HG03045 (cell line): ENCODE measurements around the gene TESK2.
"Not testable (repeated sequence)": the region's sequence is repeated elsewhere in the genome, so short reads cannot be mapped to it uniquely, and the experiment has no call there.

Source experiments
- ATAC-seq: cut with Tn5 transposase; IDR thresholded peaks from one replicate; pipeline ENCODE4 v1.9.1; 2021; ENCODE audit warnings: mild to moderate bottlenecking, moderate library complexity; ENCODE audit not compliant: unreplicated experiment

Gene TESK2

DNA sequence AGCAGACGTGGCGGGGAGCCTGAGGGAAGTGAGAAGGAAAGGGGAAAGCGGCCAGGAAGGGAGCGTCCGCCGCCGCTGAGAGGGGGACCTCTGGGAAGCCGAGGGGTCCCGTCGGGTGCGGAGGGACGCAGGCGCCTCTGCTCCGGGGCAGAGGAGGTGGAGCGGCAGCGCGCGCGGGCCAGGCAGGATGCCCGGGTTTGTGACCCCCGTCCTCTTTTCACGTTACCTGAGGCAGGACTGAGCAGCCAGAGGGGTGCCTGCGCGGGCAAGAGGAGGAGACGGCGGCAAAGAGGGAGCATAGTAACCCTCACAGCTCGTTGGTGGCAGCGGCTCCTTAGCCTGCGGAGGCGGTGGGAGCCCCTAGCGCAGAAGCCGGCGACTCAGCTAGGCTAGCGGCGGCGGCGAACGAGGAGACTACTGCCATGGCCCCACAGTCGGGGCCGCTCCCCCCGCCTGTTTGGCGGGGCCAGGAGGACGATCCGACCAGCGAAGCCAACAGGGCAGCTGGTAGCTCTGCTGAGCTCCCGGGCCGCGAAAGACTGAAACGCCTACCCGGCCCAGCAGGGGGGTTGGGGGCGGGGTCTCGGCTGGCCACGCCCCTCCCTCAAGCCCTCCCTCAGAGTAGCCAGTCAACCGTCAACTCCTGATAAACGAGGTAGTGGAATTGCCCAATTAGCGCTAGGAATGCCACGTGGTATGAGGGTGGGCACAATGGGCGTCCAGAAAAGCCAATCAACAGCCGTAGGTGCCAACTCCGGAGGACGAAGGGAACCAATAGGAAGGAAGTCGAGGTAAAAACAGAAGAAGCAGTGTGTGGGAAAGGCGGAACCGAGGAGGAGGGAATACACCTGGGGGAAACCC, at the start of gene TESK2:
Gene TESK2, minus strand, starts transcription at position 538 of the 861 bp plus-strand sequence. CDS start 33,378 bp downstream, outside the sequence.
- peak; percentile 89 for ATAC-seq

DNA sequence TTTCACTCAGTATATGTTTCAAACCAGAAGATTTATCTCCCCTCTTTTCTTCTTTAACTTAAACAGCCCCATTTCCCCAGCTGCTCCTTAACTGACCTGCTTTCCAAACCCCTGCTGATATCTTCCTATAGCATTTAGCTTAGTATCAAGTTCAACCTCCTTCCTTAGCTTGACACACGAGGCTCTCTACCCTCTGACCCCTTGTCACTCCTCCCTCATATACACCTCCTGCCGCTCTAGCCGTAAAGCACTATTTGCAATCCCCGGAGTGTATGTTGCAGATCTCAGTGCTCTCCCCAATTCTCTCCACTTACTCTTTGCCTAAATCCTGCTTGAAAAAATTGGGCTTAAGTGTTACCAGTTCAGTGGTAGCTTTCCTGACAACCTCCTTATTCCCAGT, 45.9 kb upstream of the TESK2 start:
- no peak for ATAC-seq

DNA sequence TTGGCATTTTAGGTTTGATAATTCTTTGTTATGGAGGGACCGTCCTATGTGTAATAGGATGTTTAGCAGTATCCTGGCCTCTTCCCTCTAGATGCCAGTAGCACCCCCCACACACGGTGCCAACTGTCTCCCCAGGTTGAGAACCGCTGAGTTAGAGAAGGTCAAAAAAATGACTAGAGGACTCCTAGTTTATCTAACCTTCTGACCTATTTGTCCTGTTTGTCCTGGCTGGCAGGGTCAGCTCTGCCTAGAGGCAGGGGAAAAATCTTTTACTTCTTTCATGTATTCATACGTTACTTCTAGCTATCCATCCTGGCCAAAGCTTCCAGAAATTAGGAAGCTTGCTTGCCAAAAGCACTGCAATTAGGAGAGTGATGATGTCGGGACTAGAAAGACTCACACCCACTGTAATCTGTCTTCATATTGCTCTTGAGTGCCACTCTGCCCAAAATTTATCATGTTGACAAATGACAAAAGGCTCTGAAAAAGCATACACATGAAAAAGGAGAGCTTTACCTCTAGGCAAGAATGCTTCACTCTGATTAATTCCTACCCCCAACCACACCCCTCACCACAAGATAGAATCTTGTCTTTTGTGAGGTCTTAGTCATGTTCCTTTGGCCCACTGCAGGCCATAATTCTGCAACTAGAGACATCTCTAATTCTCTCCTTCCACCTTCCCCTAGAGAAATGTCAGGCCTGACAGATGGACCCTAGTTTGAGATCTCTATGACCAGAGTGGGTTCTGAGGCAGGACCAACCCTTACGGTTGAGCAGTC, 45.2 kb upstream of the TESK2 start:
- ATAC-seq: no peak

GRCh38 chr1:45531873-45532272, 40.9 kb upstream of the TESK2 start:
- ATAC-seq: no peak

GRCh38 chr1:45530632-45531135, 39.7 kb upstream of the TESK2 start:
- ATAC-seq: no peak

DNA sequence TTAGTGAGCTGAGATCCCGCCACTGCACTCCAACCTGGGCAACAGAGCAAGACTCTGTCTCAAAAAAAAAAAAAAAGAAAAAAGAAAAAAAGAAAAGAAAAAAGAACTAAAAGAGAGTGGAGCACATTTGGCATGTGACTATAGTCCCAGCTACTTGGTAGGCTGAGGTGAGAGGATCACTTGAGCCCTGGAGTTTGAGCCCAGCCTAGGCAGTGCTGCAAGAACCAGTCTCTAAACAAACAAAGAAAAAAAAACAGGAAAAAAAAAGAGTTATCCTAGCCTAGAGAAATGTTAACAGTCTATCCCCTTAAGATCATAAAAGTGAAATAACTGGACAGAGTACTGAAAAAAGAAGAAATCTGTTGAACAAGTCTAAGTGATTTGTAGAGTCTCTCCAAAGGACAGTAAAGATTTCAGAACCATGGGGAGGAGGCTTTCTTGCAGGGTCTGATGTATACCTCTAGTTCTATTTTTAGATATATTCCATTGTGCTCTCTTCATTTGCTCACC, 35.2 kb upstream of the TESK2 start:
- no peak for ATAC-seq

GRCh38 chr1:45523975-45524374, 33.0 kb upstream of the TESK2 start:
- ATAC-seq: not testable (repeated sequence)

DNA sequence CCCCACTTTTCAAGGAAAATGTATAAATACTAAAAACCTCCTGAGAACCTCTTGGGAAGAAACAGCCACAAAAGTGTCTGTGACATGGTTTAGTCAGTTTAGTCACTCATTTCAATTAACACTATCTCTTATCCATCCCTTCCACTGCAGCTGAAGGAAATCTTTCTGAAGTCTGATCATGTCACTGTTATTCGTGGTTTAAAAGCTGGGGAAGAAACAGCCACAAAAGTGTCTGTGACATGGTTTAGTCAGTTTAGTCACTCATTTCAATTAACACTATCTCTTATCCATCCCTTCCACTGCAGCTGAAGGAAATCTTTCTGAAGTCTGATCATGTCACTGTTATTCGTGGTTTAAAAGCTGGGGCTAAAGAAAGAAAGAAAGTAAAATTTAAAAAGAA, 32.6 kb upstream of the TESK2 start:
- ATAC-seq: not testable (repeated sequence)

DNA sequence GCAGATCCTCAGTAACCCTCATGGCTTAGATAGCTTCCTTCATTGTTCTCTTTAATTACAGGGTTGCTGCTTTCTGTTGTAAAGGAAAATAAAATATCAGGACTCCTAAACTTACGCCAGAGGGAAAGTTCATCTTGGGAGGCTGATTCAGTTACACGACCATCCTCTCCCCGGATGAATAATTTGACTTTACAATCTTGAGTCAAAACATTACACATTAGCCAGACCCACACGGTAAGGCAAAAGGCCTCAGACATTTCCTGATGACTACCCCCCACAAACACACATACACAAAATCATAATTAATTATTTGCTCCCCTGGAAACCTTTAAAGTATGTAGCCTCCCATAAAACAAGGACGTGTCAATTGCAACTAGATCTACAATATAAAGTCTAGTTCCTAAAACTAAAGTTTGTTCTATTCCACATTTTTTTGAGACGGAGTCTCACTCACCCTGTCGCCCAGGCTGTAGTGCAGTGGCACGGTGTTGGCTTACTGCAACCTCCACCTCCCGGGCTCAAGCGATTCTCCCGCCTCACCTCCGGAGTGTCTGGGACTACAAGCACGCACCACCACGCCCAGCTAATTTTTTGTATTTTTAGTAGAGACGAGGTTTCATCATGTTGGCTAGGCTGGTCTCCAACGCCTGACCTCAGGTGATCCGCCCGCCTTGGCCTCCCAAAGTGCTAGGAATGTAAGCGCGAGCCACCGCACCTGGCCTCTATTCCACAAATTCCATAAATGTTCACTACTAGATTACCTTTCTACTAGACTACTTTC, 31.6 kb upstream of the TESK2 start:
- no peak for ATAC-seq

DNA sequence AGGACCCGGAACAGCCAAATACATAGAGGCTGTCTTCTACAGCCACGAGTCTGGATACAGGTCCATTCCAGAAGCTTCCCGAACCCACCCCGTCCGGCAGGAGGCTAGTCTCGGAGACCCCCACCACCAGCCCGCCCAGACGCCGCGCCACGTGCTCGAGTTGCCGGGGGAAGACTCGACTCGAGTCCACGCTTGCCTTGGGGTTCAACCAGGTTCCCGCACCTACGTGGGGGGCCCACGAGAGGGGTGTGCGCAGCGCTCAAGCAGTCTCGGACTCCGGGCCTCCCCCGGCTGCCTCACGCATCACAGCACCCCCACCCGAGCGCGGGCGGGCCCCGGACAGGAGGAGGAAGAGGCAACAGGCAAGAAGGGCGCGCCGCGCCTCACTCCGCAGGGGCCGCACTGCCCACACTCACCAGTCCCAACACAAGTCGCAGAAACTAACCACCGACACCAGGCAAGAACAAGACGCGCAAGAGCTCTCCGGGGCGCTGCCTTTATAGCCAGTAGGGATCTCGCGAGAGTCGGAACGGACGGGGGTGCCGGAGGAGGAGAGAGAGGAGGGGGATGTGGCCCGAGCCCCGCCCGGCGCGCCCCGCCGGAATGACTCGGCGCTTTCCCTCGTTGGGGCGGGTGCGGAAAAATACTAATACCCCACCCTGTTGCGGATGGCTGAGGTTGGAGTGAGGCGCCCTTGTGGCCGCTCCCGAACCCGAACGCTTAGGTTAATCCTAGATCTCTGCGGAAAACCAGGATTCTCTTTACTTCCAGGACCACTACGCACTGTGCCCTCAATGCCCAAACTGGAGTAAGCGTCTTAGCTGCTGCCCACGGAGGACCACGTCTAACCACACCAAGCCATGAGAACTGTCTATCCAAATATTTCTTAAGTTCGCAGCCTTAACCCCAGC, 30.7 kb upstream of the TESK2 start, which contains the start of gene PRDX1:
Gene PRDX1, minus strand, starts transcription at position 472 of the 911 bp plus-strand sequence. CDS start 2,841 bp downstream, outside the sequence.
- ATAC-seq: peak; percentile 80

GRCh38 chr1:45519774-45520173, 28.8 kb upstream of the TESK2 start:
- not testable (repeated sequence) for ATAC-seq

DNA sequence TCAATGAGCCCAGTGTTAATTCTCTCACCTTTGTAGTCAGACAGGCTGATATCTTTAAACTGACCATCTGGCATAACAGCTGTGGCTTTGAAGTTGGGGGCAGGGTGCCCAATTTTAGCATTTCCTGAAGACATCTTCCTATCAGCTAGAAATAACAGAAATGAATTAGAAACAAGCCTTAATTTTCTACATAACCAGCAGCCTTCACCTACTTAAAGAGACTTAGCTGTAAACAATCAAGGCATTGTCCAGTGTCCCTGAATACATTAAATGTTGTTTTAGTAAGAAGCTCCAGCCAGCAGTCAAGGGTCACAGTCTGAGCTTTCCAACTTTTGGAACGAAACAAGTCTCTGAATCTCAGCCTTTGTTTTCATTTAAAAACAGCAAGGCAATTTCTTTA, 27.9 kb upstream of the TESK2 start:
- ATAC-seq: no peak

DNA sequence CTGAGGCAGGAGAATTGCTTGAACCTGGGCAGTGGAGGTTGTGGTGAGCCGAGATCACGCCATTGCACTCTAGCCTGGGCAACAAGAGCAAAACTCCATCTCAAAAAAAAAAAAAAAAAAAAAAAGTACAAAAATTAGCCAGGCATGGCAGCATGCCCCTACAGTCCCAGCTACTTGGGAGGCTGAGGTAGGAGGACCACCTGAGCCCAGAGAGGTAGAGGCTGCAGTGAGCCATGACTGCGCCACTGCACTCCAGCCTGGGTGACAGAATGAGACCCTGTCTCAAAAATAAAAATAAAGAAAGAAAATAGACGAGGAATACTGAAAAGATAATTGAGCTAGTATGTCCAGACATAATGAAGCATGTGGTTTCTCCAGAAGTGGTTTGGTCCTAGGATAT, 27.4 kb upstream of the TESK2 start:
- ATAC-seq: not testable (repeated sequence)

DNA sequence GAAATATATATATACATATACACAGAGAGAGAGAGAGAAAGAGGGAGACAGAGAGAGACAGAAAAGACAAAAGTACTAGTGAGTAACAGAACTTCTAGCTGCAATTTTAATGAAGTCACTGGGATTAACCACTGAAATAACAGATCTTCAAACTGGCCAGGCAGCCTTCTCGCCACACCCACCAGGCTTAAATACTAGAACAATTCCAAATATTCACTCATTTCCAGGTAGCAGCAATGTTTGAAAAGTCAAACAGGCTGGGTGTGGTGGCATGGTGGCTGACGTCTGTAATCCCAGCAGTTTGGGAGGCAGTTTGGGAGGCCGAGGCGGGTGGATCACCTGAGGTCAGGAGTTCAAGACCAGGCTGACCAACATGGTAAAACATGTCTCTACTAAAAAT, 25.5 kb upstream of the TESK2 start:
- no peak for ATAC-seq

DNA sequence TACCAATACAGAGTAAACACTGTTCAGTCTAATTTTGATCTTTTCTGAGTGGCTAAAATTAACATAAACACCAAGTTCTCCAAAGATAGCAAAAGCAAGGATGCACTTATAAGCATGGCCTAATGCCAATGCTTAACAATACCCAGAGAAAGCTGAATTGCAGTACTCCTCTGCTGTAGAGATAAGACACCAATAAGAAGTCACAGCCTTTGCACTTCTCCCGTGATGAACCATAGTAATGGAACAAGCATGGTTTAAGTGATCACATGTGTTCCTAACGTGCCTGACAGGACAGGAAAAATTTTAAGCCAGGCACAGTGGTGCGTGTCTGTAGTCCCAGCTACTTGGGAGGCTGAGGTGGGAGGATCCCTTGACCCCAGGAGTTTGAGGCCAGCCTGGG, 25.1 kb upstream of the TESK2 start:
- no peak for ATAC-seq

- ATAC-seq: not testable (repeated sequence)
These were observed 22.7 kb upstream of the TESK2 start for GRCh38 chr1:45513532-45514260.

DNA sequence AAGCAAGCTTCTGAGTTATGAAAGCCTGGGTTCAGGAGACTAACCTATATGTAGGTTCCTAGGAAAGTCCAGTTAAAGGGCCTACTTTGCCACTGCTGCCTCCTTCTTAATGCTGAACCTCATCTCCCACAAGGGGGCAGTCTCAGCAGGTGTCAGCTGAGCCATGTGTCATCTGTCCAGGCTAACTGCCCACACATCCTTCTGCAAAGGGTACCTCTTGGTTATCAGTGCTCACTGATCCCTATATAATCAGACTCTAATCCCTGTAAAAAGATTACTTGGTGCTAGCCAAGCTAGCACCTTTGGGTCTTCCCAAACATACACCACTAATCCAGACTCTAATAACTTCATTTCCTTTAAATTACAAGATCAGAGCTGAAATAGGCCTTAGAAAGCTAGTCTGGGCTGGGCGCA, 21.7 kb upstream of the TESK2 start:
- ATAC-seq: no peak

GRCh38 chr1:45510972-45511527, 20.1 kb upstream of the TESK2 start:
- no peak for ATAC-seq
